NCI-H510A treated with DMSO at 0.1 percent for 48 hours (cell line): ENCODE results near the gene IL17B.

Experiments
- DNase-seq: peaks from one replicate; lab custom pipeline; 2025; lab: John Stamatoyannopoulos, UW

Gene IL17B

GRCh38 chr5:149357370-149358293 is 21.5 kb downstream of the IL17B start, which contains the start of gene PCYOX1L:
Gene PCYOX1L (plus strand): TSS chr5:149358046. CDS start chr5:149358069, 23 bp downstream.
- DNase-seq = peak; percentile 99

DNA sequence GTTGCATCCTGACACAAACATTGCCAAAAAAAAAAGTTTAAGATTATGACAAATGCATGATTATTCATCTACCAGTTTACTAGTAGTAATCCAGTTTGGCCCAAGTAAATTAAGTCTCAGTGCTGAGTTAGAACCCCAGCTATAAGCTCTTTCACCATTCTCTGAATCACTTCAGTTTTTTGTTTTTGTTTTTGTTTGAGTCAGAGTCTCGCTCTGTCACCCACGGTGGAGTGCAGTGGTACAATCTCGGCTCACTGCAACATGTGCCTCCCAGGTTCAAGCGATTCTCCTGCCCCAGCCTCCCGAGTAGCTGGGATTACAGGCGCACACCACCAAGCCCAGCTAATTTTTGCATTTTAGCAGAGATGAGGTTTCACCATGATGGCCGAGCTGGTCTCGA is 22.7 kb downstream of the IL17B start:
- no peak for DNase-seq

- DNase-seq = no peak
Measured at GRCh38 chr5:149355688-149356087, 23.4 kb downstream of the IL17B start.

DNA sequence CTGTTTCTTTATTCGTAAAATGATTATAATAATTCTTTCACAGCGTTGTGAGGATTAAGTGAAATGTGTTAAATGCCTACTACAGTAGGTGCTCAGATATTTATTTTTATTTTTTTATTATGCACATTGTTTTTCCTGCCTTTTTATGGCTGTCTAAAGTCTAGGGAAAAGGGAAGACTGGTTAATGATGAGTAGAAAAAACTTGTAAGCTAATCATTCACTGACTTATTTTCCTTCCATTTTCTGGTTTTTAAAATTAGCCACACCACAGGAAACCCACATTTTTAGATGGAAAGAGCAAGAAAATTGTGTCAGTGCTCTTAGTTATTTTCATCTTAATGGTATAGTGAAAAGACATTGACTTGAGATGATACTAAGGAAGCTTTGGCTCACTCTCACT is 25.2 kb downstream of the IL17B start:
- no peak for DNase-seq

DNA sequence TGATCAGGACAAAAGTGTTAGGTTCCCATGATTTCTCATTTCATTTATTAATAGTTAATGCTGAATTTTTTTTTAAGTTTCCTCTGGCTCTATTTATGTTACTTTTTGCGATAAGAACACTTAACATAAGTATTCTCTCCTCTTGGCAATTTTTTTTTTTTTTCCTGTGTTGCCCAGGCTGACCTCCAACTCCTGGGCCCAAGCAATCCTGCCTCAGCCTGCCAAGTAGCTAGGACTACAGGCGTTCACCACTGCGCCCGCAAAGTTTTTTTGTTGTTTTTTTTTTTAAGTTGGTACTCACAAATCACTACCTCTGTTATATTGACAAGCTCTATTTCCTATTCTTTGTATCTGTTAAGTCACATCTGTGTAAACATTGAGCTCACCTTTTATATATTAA is 26.9 kb downstream of the IL17B start:
- no peak for DNase-seq

DNA sequence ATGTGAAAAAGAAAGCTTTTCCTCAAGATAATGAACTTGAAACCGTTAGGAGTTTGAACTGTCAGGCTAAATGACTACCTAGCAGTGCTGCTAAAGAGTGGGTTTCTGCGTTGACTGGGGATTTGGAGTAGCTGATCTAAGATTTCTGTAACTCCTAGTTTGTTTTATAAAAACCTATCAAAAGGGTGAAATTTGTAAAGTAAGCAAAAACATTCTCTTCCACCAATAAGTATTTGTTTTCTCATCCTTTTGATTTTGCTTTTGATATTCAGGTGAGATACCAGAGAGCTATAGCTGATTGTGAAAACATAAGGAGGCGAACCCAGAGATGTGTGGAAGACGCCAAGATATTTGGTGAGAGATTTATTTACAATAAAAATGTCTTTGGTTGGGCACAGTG is 29.7 kb downstream of the IL17B start:
- DNase-seq = no peak

DNA sequence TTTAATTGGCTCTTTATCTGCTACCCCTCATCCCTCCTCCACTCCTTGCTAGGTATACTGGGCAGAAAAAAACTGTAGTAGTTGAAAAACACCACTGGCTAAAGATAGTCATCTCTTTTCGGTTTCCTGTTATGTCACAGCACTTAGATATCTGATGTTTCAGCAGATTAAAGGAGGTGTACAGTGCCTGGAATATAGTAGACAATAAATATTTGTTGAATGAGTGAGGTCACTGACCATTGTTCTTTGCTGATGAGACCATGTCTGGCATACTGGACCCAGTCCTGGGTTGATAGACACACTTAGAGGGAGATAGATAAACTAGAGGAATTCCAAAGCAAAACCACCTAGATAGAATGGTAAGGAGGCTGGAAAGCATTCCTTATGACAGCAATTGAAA is 30.6 kb downstream of the IL17B start:
- DNase-seq = no peak

DNA sequence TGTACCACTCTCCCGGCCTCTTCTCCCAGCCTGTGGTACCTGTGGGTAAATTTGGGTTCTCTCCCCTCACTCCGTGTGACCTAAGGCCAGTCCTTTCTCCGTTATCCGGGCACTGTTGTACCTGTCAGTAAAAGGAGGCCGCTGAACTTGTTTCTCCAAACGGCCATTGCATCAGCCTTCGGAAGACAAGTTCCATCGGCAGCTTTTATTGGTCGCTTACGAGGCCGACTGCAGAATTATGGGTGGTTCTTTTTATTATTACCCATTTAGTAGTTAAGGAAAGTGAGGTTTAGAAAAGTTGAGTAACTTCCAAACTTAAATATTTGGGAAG is 33.2 kb downstream of the IL17B start:
- DNase-seq = peak; percentile 17

- peak; percentile 95 for DNase-seq
Measured at GRCh38 chr5:149345147-149345891, 33.8 kb downstream of the IL17B start, which contains the start of gene GRPEL2. Gene GRPEL2 (plus strand): TSS chr5:149345499. CDS start chr5:149345540, 41 bp downstream.

- no peak for DNase-seq
Measured at GRCh38 chr5:149344151-149344550, 34.9 kb downstream of the IL17B start.

GRCh38 chr5:149341876-149342275 is 37.2 kb downstream of the IL17B start:
- no peak for DNase-seq

GRCh38 chr5:149340920-149341319 is 38.2 kb downstream of the IL17B start:
- no peak for DNase-seq

DNA sequence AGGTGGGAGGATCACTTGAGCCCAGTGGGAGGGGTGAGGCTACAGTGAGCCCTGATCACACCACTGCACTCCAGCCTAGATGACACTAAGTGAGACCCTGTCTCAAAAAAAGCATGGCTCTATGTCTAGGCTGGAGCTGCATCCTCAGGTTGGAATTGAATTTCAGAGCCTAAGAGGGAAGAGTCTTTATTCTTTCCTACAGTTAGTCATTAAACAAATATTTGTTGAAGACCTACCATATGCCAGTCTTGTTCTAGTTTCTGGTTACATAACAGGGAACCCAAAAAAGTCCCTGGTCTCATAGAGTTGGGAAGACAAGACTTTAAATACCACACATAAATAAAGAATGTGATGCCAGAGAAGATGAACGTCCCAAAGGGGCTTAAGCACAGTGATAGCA is 40.7 kb downstream of the IL17B start:
- DNase-seq = peak; percentile 65

- DNase-seq = peak; percentile 89
Measured at GRCh38 chr5:149337736-149338135, 41.4 kb downstream of the IL17B start.

GRCh38 chr5:149333711-149334443 is 45.2 kb downstream of the IL17B start:
- no peak for DNase-seq

DNA sequence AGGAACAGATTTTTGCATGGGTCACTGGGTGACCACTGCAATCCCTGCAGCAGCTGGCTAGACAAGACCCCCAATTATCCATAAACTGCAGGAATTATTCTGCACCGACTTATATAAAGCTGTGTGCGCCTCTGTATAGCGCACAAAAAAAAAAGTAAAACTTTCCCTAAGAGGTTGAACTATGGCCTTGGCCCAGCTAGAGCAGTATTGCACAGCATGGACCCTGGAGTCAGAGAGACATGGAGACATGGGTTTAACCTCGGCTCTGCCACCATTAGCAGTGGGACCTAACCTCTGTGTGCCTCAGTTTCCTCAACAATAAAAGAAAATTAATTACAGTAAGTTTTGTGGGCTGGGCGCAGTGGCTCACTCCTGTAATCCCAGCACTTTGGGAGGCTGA is 50.9 kb downstream of the IL17B start:
- DNase-seq = no peak

- DNase-seq = no peak
Measured at GRCh38 chr5:149326611-149327010, 52.5 kb downstream of the IL17B start.

- DNase-seq = no peak
Measured at GRCh38 chr5:149325894-149326293, 53.2 kb downstream of the IL17B start.

DNA sequence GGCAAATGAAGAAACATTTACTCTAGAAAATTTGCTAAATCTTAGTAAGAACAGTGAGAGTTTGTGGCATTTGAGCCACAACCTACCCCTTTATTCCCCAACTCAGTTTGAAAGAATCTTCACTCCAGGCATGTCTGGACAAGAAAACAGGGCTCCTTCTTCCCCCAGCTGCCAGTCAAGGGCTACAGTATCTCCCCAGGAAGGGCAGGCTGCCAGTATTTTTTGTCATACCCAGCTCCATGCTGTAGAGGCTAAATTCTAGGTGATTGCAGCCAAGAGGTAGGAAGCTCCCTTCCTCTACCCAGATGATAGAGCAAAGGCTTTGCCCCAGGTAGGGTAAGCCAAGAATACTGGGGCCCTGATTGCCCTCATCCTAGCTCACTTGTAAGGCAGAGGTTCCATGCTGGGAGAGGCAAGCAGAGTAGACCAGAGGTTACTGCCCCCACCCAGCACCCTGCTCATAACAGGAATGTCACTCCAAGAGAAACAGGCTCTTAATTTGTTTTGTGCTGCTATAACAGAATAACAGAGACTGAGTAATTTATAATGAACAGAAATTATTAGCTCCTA is 53.8 kb downstream of the IL17B start:
- no peak for DNase-seq

DNA sequence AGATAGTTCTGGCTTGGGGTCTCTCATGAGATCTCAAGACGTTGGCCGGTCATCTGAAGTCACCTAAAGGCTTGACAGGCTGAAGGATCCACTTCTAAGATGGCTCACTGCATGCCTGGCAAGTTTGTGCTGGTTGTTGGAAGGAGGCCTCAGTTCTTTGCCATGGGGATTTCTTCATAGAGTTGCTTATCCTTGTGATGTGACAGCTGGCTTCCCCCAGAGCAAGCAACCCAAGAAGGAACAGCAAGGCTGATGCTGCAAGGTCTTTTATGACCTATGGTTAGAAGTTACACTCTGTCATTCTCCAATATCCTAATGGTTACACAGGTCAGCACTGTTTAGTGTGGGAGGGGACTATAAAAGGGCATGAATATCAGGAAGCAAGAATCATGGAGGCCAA is 54.5 kb downstream of the IL17B start:
- no peak for DNase-seq
